Measurements from ENCODE around the gene LDB2. TPM values are rescaled to one million over a fixed set of nuclear protein-coding genes. Genes with fewer than 3 reads are reported as not detected.
"Not testable (repeated sequence)": the region's sequence is repeated elsewhere in the genome, so short reads cannot be mapped to it uniquely, and the experiment has no call there.

LDB2 gene
- total and polyA plus RNA-seq, 3 donors from 2014 or later = 14.6 to 17.8 (median 15.7) TPM

DNA sequence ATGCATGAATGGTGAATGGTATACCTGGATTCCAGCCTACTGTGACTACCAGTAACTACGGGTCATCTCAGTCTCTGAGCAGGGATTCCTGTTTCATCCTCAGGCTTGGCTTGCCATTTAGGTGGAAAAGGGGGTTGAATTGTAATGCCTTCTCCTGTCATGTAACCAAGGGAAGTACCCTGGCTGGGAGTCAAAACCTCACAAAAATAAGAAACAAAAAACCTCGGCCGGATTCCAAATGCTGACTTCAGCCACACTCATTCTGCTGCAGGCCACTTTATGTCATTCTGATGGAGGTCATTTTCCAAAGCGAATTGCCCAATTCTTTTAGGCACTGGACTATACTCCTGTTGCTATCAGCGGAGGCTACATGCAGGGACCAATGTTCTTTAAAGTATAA is 324.7 kb downstream of the LDB2 start:
- H3K4me3 ChIP-seq = no peak overlapping the region
- peak; percentile 49 for DNase-seq
- no peaks in the 10 kb centered on the region for H3K27me3 ChIP-seq
- TF ChIP-seq POLR2A (IDR thresholded peaks at IDR 0.05) = no peak
- TF ChIP-seq, protein P1, sequence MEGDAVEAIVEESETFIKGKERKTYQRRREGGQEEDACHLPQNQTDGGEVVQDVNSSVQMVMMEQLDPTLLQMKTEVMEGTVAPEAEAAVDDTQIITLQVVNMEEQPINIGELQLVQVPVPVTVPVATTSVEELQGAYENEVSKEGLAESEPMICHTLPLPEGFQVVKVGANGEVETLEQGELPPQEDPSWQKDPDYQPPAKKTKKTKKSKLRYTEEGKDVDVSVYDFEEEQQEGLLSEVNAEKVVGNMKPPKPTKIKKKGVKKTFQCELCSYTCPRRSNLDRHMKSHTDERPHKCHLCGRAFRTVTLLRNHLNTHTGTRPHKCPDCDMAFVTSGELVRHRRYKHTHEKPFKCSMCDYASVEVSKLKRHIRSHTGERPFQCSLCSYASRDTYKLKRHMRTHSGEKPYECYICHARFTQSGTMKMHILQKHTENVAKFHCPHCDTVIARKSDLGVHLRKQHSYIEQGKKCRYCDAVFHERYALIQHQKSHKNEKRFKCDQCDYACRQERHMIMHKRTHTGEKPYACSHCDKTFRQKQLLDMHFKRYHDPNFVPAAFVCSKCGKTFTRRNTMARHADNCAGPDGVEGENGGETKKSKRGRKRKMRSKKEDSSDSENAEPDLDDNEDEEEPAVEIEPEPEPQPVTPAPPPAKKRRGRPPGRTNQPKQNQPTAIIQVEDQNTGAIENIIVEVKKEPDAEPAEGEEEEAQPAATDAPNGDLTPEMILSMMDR (IDR thresholded peaks at IDR 0.05) = no peak
- no peak overlapping the region for H3K27ac ChIP-seq
- no peaks in the 10 kb centered on the region for H3K9me3 ChIP-seq
- WGBS, 2 donors = 55 to 69% methylated on average over 5 of the region's 5 CpGs
- intact Hi-C loops (cut with DNase I; ENCODE audit: low total_unique reads) = no loop called here
- peaks cover 13% of the 10 kb centered on the region for H3K4me1 ChIP-seq
- H3K36me3 ChIP-seq (ENCODE audit: low read depth, missing control alignments) = no peaks in the 10 kb centered on the region

DNA sequence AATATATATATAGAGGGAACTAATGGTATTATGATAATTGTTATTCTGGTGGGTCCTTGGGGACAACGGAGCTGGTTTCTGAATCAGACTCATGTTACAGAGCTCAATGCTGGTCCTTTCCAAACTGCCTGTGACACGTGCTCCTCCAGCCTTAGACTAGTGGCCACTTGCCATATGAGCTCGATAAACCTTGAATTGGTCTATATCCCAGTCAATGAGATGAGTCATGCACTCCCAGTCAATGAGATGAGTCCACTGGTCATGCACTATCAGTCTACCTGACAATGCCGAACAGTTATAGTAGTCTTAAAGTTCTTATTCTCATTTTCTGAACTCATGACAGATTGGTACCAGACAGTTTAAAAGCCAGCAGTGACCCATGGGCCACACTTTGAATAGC is 325.2 kb downstream of the LDB2 start:
- peaks cover 13% of the 10 kb centered on the region for H3K4me1 ChIP-seq
- H3K36me3 ChIP-seq (ENCODE audit: low read depth, missing control alignments) = no peaks in the 10 kb centered on the region
- H3K9me3 ChIP-seq = no peaks in the 10 kb centered on the region
- 68% methylated on average over 4 of the region's 4 CpGs for WGBS, 2 donors
- H3K4me3 ChIP-seq = no peak overlapping the region
- H3K27me3 ChIP-seq = no peaks in the 10 kb centered on the region
- TF ChIP-seq, protein P1 (IDR thresholded peaks at IDR 0.05) = no peak
- no peak for TF ChIP-seq POLR2A (IDR thresholded peaks at IDR 0.05)
- DNase-seq = no peak
- intact Hi-C loops (cut with DNase I; ENCODE audit: low total_unique reads) = no loop called here
- no peak overlapping the region for H3K27ac ChIP-seq

DNA sequence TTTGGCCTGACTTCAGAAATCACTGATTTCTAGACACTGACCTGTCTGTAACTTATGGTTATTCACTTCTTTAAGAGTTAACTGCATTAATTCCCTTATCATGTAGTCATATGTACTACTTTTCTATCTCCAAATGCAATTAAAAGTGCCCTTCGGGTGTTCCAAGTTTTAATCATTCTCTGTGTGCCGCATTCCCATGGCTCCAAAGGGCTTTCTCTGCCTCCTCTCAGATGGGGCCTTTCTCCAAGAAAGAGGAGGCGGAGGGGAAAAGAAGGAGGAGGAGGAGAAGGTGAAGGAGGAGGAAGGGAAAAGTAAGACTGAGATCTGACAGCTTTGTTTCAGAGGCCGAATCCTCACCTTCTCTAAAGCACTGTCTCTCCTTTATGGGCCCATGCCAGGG is 325.8 kb downstream of the LDB2 start:
- 80 to 83% methylated on average over 4 of the region's 4 CpGs for WGBS, 2 donors
- DNase-seq = no peak
- Histone ChIP-seq H3K36me3 (ENCODE audit: low read depth, missing control alignments) (no peaks in the 10 kb centered on the region), H3K4me3 (no peak overlapping the region), H3K27ac (no peak overlapping the region), H3K9me3 (no peaks in the 10 kb centered on the region), H3K4me1 (peaks cover 13% of the 10 kb centered on the region), H3K27me3 (no peaks in the 10 kb centered on the region)
- TF ChIP-seq, protein P1 (IDR thresholded peaks at IDR 0.05) = no peak
- no peak for TF ChIP-seq POLR2A (IDR thresholded peaks at IDR 0.05)
- intact Hi-C loops (cut with DNase I; ENCODE audit: low total_unique reads) = no loop called here

DNA sequence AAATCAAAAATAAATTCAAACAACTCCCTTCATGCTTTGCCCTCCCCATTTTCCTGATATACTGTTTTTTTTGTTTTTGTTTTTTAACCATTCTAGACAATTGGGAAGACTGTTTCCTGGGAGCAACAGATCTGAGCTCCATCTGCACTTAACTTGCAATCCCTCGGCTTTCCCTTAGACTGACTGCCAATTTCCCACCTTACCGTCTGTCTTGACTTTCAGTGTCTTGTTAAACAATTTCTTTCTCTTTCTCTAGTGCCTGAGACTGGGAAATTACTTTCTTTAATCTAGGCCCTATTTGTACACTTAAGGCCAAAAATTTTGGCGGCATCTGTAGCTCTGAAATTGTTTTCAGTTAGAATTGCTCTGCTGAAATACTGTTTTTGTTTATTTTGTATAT is 326.3 kb downstream of the LDB2 start:
- peaks cover 13% of the 10 kb centered on the region for H3K4me1 ChIP-seq
- TF ChIP-seq, protein P1 (IDR thresholded peaks at IDR 0.05) = no peak
- no peak for TF ChIP-seq POLR2A (IDR thresholded peaks at IDR 0.05)
- H3K27me3 ChIP-seq = no peaks in the 10 kb centered on the region
- no peaks in the 10 kb centered on the region for H3K9me3 ChIP-seq
- H3K4me3 ChIP-seq = no peak overlapping the region
- H3K27ac ChIP-seq = no peak overlapping the region
- DNase-seq = no peak
- 72 to 83% methylated on average over 3 of the region's 3 CpGs for WGBS, 2 donors
- H3K36me3 ChIP-seq (ENCODE audit: low read depth, missing control alignments) = no peaks in the 10 kb centered on the region
- intact Hi-C loops (cut with DNase I; ENCODE audit: low total_unique reads) = no loop called here

DNA sequence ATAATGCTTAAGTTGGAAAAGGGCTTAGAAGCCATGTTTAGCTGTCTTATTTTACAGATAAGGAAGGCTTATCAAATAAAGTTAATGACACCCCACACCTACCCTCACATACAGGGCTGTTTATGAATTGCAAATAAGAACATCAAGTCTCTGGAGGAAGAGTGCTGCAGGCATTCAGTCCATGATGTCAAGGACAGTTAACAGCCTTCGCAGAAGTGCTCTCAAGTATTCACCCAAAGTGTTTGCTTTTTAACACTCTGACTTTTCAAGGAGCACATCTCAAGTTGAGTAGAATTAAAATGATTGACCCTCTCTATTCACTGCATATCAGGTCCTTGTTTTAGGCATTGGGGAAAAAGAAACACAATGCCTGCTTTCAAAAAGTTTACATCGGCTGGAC is 328.7 kb downstream of the LDB2 start:
- WGBS, 2 donors = 55 to 56% methylated on average over 2 of the region's 2 CpGs
- no peak for DNase-seq
- Histone ChIP-seq H3K4me1 (peaks cover 13% of the 10 kb centered on the region), H3K27me3 (no peaks in the 10 kb centered on the region), H3K4me3 (no peak overlapping the region), H3K9me3 (no peaks in the 10 kb centered on the region), H3K36me3 (ENCODE audit: low read depth, missing control alignments) (no peaks in the 10 kb centered on the region), H3K27ac (no peak overlapping the region)
- TF ChIP-seq, protein P1 (IDR thresholded peaks at IDR 0.05) = no peak
- no peak for TF ChIP-seq POLR2A (IDR thresholded peaks at IDR 0.05)
- intact Hi-C loops (cut with DNase I; ENCODE audit: low total_unique reads) = no loop called here

DNA sequence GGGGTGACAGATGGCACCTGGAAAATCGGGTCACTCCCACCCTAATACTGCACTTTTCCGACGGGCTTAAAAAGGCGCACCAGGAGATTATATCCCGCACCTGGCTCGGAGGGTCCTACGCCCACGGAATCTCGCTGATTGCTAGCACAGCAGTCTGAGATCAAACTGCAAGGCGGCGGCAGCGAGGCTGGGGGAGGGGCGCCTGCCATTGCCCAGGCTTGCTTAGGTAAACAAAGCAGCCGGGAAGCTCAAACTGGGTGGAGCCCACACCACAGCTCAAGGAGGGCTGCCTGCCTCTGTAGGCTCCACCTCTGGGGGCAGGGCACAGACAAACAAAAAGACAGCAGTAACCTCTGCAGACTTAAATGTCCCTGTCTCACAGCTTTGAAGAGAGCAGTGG is 341.1 kb downstream of the LDB2 start:
- H3K27ac ChIP-seq; H3K4me3 ChIP-seq; H3K27me3 ChIP-seq; H3K4me1 ChIP-seq; H3K9me3 ChIP-seq; DNase-seq; intact Hi-C loops (cut with DNase I; ENCODE audit: low total_unique reads); H3K36me3 ChIP-seq (ENCODE audit: low read depth, missing control alignments): not testable (repeated sequence)
- 76 to 88% methylated on average over 3 to 14 of the region's 14 CpGs for WGBS, 2 donors
